ENCODE measurements around the gene UBXN7.

- TF ChIP-seq CTCF (IDR thresholded peaks at IDR 0.05) (no peak), POLR2A (IDR thresholded peaks at IDR 0.05) (no peak)
These were observed 97.2 kb downstream of the UBXN7 start for GRCh38 chr3:196334982-196335381.
